ENCODE measurements around the gene C5orf15. TPM values are rescaled to one million over a fixed set of nuclear protein-coding genes. Genes with fewer than 3 reads are reported as not detected.

Gene C5orf15
- total and polyA plus RNA-seq, 9 of the 15 experiments (the other 6 are each of a cell fraction or from before 2014, with no cell fraction given) = 23.3 to 50.7 (median 35.5) TPM

GRCh38 chr5:133924221-133924920 is 44.1 kb downstream of the C5orf15 start (continued):
- TF ChIP-seq ZNF280A (IDR thresholded peaks at IDR 0.05; ENCODE audit: low read depth, partially characterized antibody) (no peak), THRA (IDR thresholded peaks at IDR 0.05) (no peak), TCF7 (IDR thresholded peaks at IDR 0.05; ENCODE audit: borderline replicate concordance) (no peak), PHB2 (IDR thresholded peaks at IDR 0.05; ENCODE audit: low read depth) (no peak), EGR1 (conservative IDR thresholded peaks at IDR 0.05) (no peak), ZNF586 (CRISPR knock-in tag; conservative IDR thresholded peaks at IDR 0.05) (no peak), ZBTB7A (IDR thresholded peaks at IDR 0.05; ENCODE audit: borderline replicate concordance, control insufficient read depth, low read depth, low read length) (no peak), HDGF (IDR thresholded peaks at IDR 0.05) (no peak)

GRCh38 chr5:133921979-133922378 is 46.4 kb downstream of the C5orf15 start:
- Histone ChIP-seq H3K27ac (ENCODE audit: extremely low read depth, low read depth, low read length) (no peak overlapping the region), H4K20me1 (replicated peaks; ENCODE audit: control insufficient read depth, insufficient read depth, low read length) (no peaks in the 10 kb centered on the region), H3K9me3 (replicated peaks; ENCODE audit: control insufficient read depth, insufficient read depth, low read depth, low read length) (no peaks in the 10 kb centered on the region), H3K4me3 (no peak overlapping the region), H3K79me2 (ENCODE audit: control insufficient read depth, insufficient read depth, low read length) (no peaks in the 10 kb centered on the region), H3K9ac (ENCODE audit: insufficient read depth in 1 of 2, low read depth in 2 of 2, low read length in 2 of 2) (no peak overlapping the region), H3K4me2 (ENCODE audit: insufficient read depth, low read length) (no peak overlapping the region), H3K9me1 (ENCODE audit: control insufficient read depth, insufficient read depth, low read length) (no peaks in the 10 kb centered on the region), H3K4me1 (replicated peaks in 1 of 2; ENCODE audit: control insufficient read depth in 2 of 2, insufficient read depth in 2 of 2, low read length in 2 of 2) (peaks cover 7 to 20% of the 10 kb centered on the region in 2 experiments; a peak in 4 of 5 replicates), H3K36me3 (ENCODE audit: control insufficient read depth, insufficient read depth, low read length) (no peaks in the 10 kb centered on the region), H3K27me3 (ENCODE audit: control insufficient read depth in 2 of 2, insufficient read depth in 2 of 2, low read length in 2 of 2) (no peaks in the 10 kb centered on the region), H2AFZ (ENCODE audit: low read depth, low read length) (no peak overlapping the region)
- WGBS (ENCODE audit: insufficient coverage, low coverage, missing lambda C conversion rate) = 31% methylated on average over 5 of the region's 5 CpGs
- intact Hi-C loops (cut with micrococcal nuclease) = no loop called here
- in situ Hi-C loops (cut with MboI) = no loop called here
- CTCF ChIA-PET (ENCODE audit: low intra/inter-chr PET ratio) = no interaction called here
- no peak for ATAC-seq
- BruUV-seq (replicated peaks) = no TSS peak
- POLR2A ChIA-PET = interaction anchor here (1.0 to 1.4 kb wide), 2 partner anchors 8 to 9 kb away, joined by 3 to 4 read pairs; no protein-coding TSS in a partner anchor
- DNase-seq (ENCODE audit: extremely low read depth in 1 of 4, low spot score in 3 of 4) = no peak
- FAIRE-seq = no peak
- TF ChIP-seq NFXL1 (CRISPR knock-in tag; IDR thresholded peaks at IDR 0.05) (no peak), CCNT2 (IDR thresholded peaks at IDR 0.05; ENCODE audit: borderline replicate concordance, extremely low read depth, insufficient read length, low read depth, low read length) (no peak), POLR2AphosphoS5 (IDR thresholded peaks at IDR 0.05; ENCODE audit: control insufficient read depth, insufficient read depth, low read depth, low read length) (no peak), RBM39 (optimal IDR thresholded peaks at IDR 0.05; ENCODE audit: low read depth, low read length) (no peak), CBFA2T3 (IDR thresholded peaks at IDR 0.05) (no peak), BRCA1 (IDR thresholded peaks at IDR 0.05) (no peak), BRCA1 (CRISPR knock-in tag; IDR thresholded peaks at IDR 0.05) (no peak), ZBTB8A (IDR thresholded peaks at IDR 0.05; ENCODE audit: partially characterized antibody) (no peak), CHAMP1 (IDR thresholded peaks at IDR 0.05) (no peak), KDM2B (CRISPR knock-in tag; IDR thresholded peaks at IDR 0.05) (no peak)

Data from K562 (cell line).